ENCODE data around the gene ADGRB2.

DNA sequence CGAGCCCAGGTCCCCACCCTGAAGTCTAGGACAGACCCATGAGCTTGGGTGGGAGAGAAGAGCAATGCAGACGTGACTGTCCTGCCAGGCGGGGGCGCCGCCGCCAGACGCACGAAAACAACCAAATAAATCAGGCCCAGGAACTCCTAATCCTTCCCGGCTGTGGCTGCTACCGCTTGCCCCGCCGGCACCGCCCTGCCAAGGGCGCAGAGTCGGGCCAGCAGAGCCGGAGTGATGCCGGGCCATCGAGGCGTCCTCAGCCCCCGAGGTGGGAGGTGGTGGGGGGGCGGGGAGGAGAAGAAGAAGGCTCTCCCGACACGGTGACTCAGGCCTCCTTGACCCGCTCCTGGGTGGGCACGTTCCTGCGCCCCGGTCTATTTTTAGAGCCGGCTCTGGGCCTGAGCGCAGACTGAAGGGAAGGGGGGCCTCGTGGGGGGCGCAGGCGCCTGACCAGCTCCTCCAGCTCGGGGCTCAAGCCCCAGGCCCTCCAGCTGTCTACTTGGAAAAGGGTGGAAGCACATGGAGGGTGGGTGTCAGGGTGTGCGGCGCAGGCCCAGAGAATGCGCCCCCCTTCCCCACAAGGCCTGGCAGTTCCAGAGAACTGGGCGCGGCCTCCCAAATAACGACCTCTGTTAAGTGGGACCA, 49.6 kb downstream of the ADGRB2 start:
- TF ChIP-seq POLR2A (IDR thresholded peaks at IDR 0.05; ENCODE audit: low read length) (no peak), GATA1 (IDR thresholded peaks at IDR 0.05; ENCODE audit: low read depth, low read length) (no peak)
